OCI-LY7 (cell line): ENCODE measurements around the gene TMEM204. TPM values are rescaled to one million over a fixed set of nuclear protein-coding genes. Genes with fewer than 3 reads are reported as not detected.

ENCODE experiments used
- BruUV-seq: library from RNA; stranded (reverse); fragments of 400-500 nt; replicated peaks from 2 replicates; lab custom pipeline; 2021; lab: Mats Ljungman, UMichigan
- CTCF ChIA-PET: fragments of 300-600 bp; sonication (Branson Sonifier 250); formaldehyde crosslinking; loops from one replicate; lab custom pipeline; 2022; ENCODE audit warnings: antibody characterized with exemption; ENCODE audit not compliant: unreplicated experiment; lab: Charles Lee
- POLR2A ChIA-PET: fragments of 300-600 bp; sonication (Branson Sonifier 250); formaldehyde crosslinking; loops from one replicate; lab custom pipeline; 2022; ENCODE audit warnings: antibody characterized with exemption; lab: Charles Lee
- DNase-seq: peaks from one replicate; pipeline ENCODE4 v3.0.0-alpha.2; 2015; ENCODE audit warnings: low spot score
- H2AFZ ChIP-seq: fragments of 200-600 bp; sonication (generic), shearing (Covaris generic); 2 replicates; pipeline ENCODE4 v1.6.1; 2014; ENCODE audit warnings: mild to moderate bottlenecking, antibody characterized with exemption, low read length, moderate library complexity
- H3K27ac ChIP-seq: fragments of 200-600 bp; sonication (generic); 2 replicates; pipeline ENCODE4 v1.5.1; 2014; ENCODE audit warnings: mixed run types, low read depth, mild to moderate bottlenecking, moderate library complexity, low read length, inconsistent platforms; ENCODE audit not compliant: poor library complexity, severe bottlenecking
- H3K36me3 ChIP-seq: fragments of 200-600 bp; sonication (generic); 2 replicates; pipeline ENCODE4 v1.6.1; 2014; ENCODE audit warnings: mild to moderate bottlenecking, antibody characterized with exemption, low read length, moderate library complexity, mixed read lengths; ENCODE audit not compliant: insufficient read depth
- H3K4me1 ChIP-seq: fragments of 200-600 bp; sonication (generic); 2 replicates; pipeline ENCODE4 v1.5.1; 2014; ENCODE audit warnings: mild to moderate bottlenecking, low read length; ENCODE audit not compliant: insufficient read depth, poor library complexity, severe bottlenecking
- H3K4me2 ChIP-seq: fragments of 200-600 bp; sonication (generic); 2 replicates; pipeline ENCODE4 v1.6.1; 2014; ENCODE audit warnings: mild to moderate bottlenecking, low read length
- H3K4me3 ChIP-seq: fragments of 200-600 bp; sonication (generic); 2 replicates; pipeline ENCODE4 v1.5.1; 2014; ENCODE audit warnings: mild to moderate bottlenecking, low read depth, low read length; ENCODE audit not compliant: poor library complexity, severe bottlenecking
- H3K79me2 ChIP-seq: fragments of 200-600 bp; sonication (generic); 2 replicates; pipeline ENCODE4 v1.6.1; 2016; ENCODE audit warnings: low read depth, mild to moderate bottlenecking, low read length, moderate library complexity, mixed read lengths; ENCODE audit not compliant: insufficient read depth
- H3K9me2 ChIP-seq: fragments of 200-600 bp; sonication (generic); 2 replicates; pipeline ENCODE4 v1.6.1; 2016; ENCODE audit warnings: mild to moderate bottlenecking, low read length, mixed read lengths; ENCODE audit not compliant: insufficient read depth
- H3K9me3 ChIP-seq: fragments of 200-600 bp; sonication (generic); 2 replicates; pipeline ENCODE4 v1.6.1; 2014; ENCODE audit warnings: mild to moderate bottlenecking, mixed run types, low read length, mixed read lengths
- H4K20me1 ChIP-seq: fragments of 200-600 bp; sonication (generic); 2 replicates; pipeline ENCODE4 v1.6.1; 2014; ENCODE audit warnings: mild to moderate bottlenecking, antibody characterized with exemption, low read length, moderate library complexity, mixed read lengths; ENCODE audit not compliant: insufficient read depth
- EZH2phosphoT487 ChIP-seq: fragments of 200-600 bp; sonication (generic); IDR thresholded peaks from 2 replicates; pipeline ENCODE4 v1.6.1; 2018; ENCODE audit warnings: low read depth, borderline replicate concordance, mild to moderate bottlenecking, mixed run types, antibody characterized with exemption, low read length, moderate library complexity, mixed read lengths
- intact Hi-C: fragments of 100-400 bp; cut with micrococcal nuclease; formaldehyde crosslinking; loops from one replicate; pipeline ENCODE4 v1.10.0; 2022; ENCODE audit not compliant: unreplicated experiment
- total RNA-seq, 2 experiments: library from RNA; depleted of rRNA in 1 of 2; stranded (reverse); fragments of >200 nt in 1 of 2; shearing (Covaris generic) in 1 of 2; gene quantifications; 2 replicates each; pipeline ENCODE4 v1.2.3, GENCODE V29; 2014 to 2022
- TF ChIP-seq, protein P1 (sequence below): fragments of 200-600 bp; sonication (generic); conservative IDR thresholded peaks from 2 replicates; pipeline ENCODE4 v1.5.1; 2014; ENCODE audit warnings: mild to moderate bottlenecking, antibody characterized with exemption, low read length, moderate library complexity, mixed read lengths

TMEM204 gene
- total RNA-seq, 2 experiments from 2014 or later, result not detected

DNA sequence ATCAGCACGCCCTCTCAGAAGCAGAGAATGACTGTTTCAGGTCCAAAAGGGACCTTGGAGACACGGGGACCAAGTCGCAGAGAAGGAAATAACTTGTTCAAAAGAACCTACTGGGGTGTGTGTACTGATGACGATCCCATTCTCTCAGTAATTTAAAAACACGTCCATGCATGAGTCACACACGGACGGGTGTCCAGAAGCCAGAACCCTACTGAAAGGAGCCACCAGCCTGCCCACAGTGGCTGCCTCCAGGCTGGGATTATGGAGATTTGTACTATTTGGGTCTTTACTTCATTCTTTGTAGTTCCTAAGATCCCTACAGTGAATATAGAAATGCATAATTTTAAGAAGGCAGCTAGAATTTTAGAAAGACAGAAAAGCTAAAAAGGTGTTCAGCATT is 27.8 kb downstream of the TMEM204 start:
- Histone ChIP-seq H3K9me2 (no peaks in the 10 kb centered on the region), H3K4me3 (no peak overlapping the region), H4K20me1 (no peaks in the 10 kb centered on the region), H3K79me2 (no peaks in the 10 kb centered on the region), H2AFZ (no peak overlapping the region), H3K36me3 (no peaks in the 10 kb centered on the region), H3K27ac (no peak overlapping the region), H3K9me3 (no peaks in the 10 kb centered on the region), H3K4me2 (no peak overlapping the region), H3K4me1 (no peaks in the 10 kb centered on the region)
- TF ChIP-seq EZH2phosphoT487, result no peak
- TF ChIP-seq, protein P1, sequence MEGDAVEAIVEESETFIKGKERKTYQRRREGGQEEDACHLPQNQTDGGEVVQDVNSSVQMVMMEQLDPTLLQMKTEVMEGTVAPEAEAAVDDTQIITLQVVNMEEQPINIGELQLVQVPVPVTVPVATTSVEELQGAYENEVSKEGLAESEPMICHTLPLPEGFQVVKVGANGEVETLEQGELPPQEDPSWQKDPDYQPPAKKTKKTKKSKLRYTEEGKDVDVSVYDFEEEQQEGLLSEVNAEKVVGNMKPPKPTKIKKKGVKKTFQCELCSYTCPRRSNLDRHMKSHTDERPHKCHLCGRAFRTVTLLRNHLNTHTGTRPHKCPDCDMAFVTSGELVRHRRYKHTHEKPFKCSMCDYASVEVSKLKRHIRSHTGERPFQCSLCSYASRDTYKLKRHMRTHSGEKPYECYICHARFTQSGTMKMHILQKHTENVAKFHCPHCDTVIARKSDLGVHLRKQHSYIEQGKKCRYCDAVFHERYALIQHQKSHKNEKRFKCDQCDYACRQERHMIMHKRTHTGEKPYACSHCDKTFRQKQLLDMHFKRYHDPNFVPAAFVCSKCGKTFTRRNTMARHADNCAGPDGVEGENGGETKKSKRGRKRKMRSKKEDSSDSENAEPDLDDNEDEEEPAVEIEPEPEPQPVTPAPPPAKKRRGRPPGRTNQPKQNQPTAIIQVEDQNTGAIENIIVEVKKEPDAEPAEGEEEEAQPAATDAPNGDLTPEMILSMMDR, result no peak
- intact Hi-C loops, result no loop called here
- ChIA-PET POLR2A (no interaction called here), CTCF (no interaction called here)
- no peak for DNase-seq
- BruUV-seq, result no TSS peak

DNA sequence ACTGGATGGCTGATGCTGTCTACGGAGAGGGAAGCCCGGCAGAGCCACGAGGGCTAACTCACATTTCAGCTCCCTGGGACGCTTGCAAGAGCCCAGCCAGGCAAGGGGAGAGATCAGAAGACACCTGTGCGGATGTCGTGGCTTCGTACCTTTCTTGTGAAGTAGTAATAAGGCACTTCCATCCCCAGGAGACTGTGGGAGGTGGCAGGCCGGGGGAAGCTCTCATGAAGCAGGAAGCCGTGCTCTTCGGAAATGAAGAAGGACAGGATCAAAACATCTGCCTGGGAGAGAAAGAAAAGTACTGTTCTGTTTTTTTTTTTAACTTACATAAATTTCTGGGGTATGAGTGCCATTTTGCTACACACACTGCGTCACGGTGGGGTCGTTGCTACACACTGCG is 28.4 kb downstream of the TMEM204 start:
- H3K27ac ChIP-seq, result no peak overlapping the region

DNA sequence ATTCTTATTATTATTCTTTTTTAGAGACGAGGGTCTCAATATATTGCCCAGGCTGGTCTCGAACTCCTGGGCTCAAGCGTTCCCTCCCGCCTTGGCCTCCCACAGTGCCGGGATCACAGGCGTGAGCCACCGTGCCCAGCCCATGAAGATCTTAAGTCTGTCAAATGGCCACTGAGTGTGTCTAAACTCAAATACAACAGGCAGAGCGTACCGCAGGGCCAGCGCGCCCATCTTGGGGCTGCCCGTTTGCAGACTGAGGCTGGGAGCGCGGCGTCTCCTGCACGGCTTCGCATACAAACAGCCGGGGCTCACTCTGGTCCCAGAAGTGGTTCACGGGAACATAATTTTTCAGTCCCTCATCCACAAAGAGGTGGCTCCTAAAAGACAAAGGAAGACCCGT is 30.3 kb downstream of the TMEM204 start:
- no peaks in the 10 kb centered on the region for H3K79me2 ChIP-seq

More for the DNA sequence above, 28.4 kb downstream of the TMEM204 start:
- POLR2A ChIA-PET, result no interaction called here
- CTCF ChIA-PET, result no interaction called here
- H3K9me2 ChIP-seq, result no peaks in the 10 kb centered on the region
- no peaks in the 10 kb centered on the region for H4K20me1 ChIP-seq
- no peak for TF ChIP-seq EZH2phosphoT487
- TF ChIP-seq, protein P1, result no peak
- no TSS peak for BruUV-seq
- no peak for DNase-seq
- no peak overlapping the region for H3K4me3 ChIP-seq
- intact Hi-C loops, result no loop called here
- H2AFZ ChIP-seq, result no peak overlapping the region
- H3K36me3 ChIP-seq, result no peaks in the 10 kb centered on the region
- H3K79me2 ChIP-seq, result no peaks in the 10 kb centered on the region
- no peak overlapping the region for H3K4me2 ChIP-seq
- no peaks in the 10 kb centered on the region for H3K9me3 ChIP-seq
- H3K4me1 ChIP-seq, result no peaks in the 10 kb centered on the region

More for the DNA sequence above, 30.3 kb downstream of the TMEM204 start:
- ChIA-PET POLR2A (no interaction called here), CTCF (no interaction called here)
- Histone ChIP-seq H3K9me2 (no peaks in the 10 kb centered on the region), H3K4me2 (no peak overlapping the region), H4K20me1 (no peaks in the 10 kb centered on the region), H3K27ac (no peak overlapping the region), H3K4me1 (no peaks in the 10 kb centered on the region), H3K36me3 (no peaks in the 10 kb centered on the region), H3K9me3 (no peaks in the 10 kb centered on the region), H3K4me3 (no peak overlapping the region), H2AFZ (no peak overlapping the region)
- no peak for DNase-seq
- no TSS peak for BruUV-seq
- TF ChIP-seq, protein P1, result no peak
- TF ChIP-seq EZH2phosphoT487, result no peak
- intact Hi-C loops, result no loop called here
